HG03342 (cell line): ENCODE measurements around the gene CCL17.
A peak's percentile ranks its signal among the peaks of the same experiment; 100 is the strongest.
"Not testable (repeated sequence)": the region's sequence is repeated elsewhere in the genome, so short reads cannot be mapped to it uniquely, and the experiment has no call there.

ENCODE experiments used
- ATAC-seq: cut with Tn5 transposase; IDR thresholded peaks from one replicate; pipeline ENCODE4 v1.9.1; 2021; ENCODE audit warnings: mild to moderate bottlenecking, moderate library complexity; ENCODE audit not compliant: unreplicated experiment

Gene CCL17

GRCh38 chr16:57427824-57428223, 23.3 kb downstream of the CCL17 start:
- no peak for ATAC-seq

GRCh38 chr16:57430955-57431354, 26.4 kb downstream of the CCL17 start:
- no peak for ATAC-seq

- ATAC-seq, result no peak
Observed at GRCh38 chr16:57432505-57432904, 27.9 kb downstream of the CCL17 start.

- ATAC-seq, result no peak
Observed at GRCh38 chr16:57432989-57433388, 28.4 kb downstream of the CCL17 start.

- ATAC-seq, result no peak
Observed at GRCh38 chr16:57434003-57434402, 29.4 kb downstream of the CCL17 start.

- ATAC-seq, result no peak
Observed at GRCh38 chr16:57435838-57436237, 31.3 kb downstream of the CCL17 start.

GRCh38 chr16:57439947-57440346, 35.4 kb downstream of the CCL17 start:
- not testable (repeated sequence) for ATAC-seq

GRCh38 chr16:57440551-57440950, 36.0 kb downstream of the CCL17 start:
- ATAC-seq, result not testable (repeated sequence)

- ATAC-seq, result no peak
Observed at GRCh38 chr16:57444711-57445110, 40.1 kb downstream of the CCL17 start.

GRCh38 chr16:57445510-57445909, 40.9 kb downstream of the CCL17 start:
- no peak for ATAC-seq

GRCh38 chr16:57446531-57447185, 42.1 kb downstream of the CCL17 start:
- peak; percentile 39 for ATAC-seq

- ATAC-seq, result peak; percentile 97
Observed at GRCh38 chr16:57447186-57447962, 42.8 kb downstream of the CCL17 start, which contains the start of the genes CIAPIN1 and COQ9. TSS of gene CIAPIN1 (minus strand) at chr16:57447385. CDS start at chr16:57440928, 6,457 bp downstream. TSS of gene COQ9 (plus strand) at chr16:57447479. CDS start at chr16:57447506, 27 bp downstream.

- no peak for ATAC-seq
Observed at GRCh38 chr16:57452021-57452420, 47.5 kb downstream of the CCL17 start.

- peak; percentile 90 for ATAC-seq
Observed at GRCh38 chr16:57462209-57462977, 57.8 kb downstream of the CCL17 start, which contains the start of gene POLR2C. TSS of gene POLR2C (plus strand) at chr16:57462679. CDS start at chr16:57462725, 46 bp downstream.

- ATAC-seq, result peak; percentile 3
Observed at GRCh38 chr16:57462978-57463362, 58.4 kb downstream of the CCL17 start.

- ATAC-seq, result no peak
Observed at GRCh38 chr16:57464523-57464922, 60.0 kb downstream of the CCL17 start.
